GM21360 (cell line): ENCODE results near the gene ASCC1.

Source experiments
- ATAC-seq: cut with Tn5 transposase; IDR thresholded peaks from one replicate; pipeline ENCODE4 v1.9.1; 2021; ENCODE audit warnings: mild to moderate bottlenecking, moderate library complexity; ENCODE audit not compliant: unreplicated experiment

The ASCC1 gene

GRCh38 chr10:72215611-72216549, at the start of gene ASCC1, which contains the start of gene ANAPC16:
ASCC1 (minus strand) TSS chr10:72216276; CDS start chr10:72213298, 2,978 bp downstream.
ANAPC16 (plus strand) TSS chr10:72216012; CDS start chr10:72223915, 7,903 bp downstream.
- peak; percentile 80 for ATAC-seq

- no peak for ATAC-seq
Observed at GRCh38 chr10:72265508-72265907, 49.4 kb upstream of the ASCC1 start.

- ATAC-seq: no peak
Observed at GRCh38 chr10:72264536-72264935, 48.5 kb upstream of the ASCC1 start.

GRCh38 chr10:72263613-72264241, 47.7 kb upstream of the ASCC1 start:
- ATAC-seq: no peak

- peak; percentile 9 for ATAC-seq
Observed at GRCh38 chr10:72261784-72262404, 45.8 kb upstream of the ASCC1 start.

GRCh38 chr10:72260976-72261783, 45.1 kb upstream of the ASCC1 start:
- ATAC-seq: peak; percentile 31

GRCh38 chr10:72260239-72260975, 44.3 kb upstream of the ASCC1 start:
- peak; percentile 57 for ATAC-seq

- no peak for ATAC-seq
Observed at GRCh38 chr10:72259491-72260238, 43.6 kb upstream of the ASCC1 start.

GRCh38 chr10:72258617-72259016, 42.5 kb upstream of the ASCC1 start:
- no peak for ATAC-seq

GRCh38 chr10:72257051-72257892, 41.2 kb upstream of the ASCC1 start:
- peak; percentile 28 for ATAC-seq

- no peak for ATAC-seq
Observed at GRCh38 chr10:72255977-72256729, 40.1 kb upstream of the ASCC1 start.

GRCh38 chr10:72254813-72255568, 38.9 kb upstream of the ASCC1 start:
- no peak for ATAC-seq

GRCh38 chr10:72253578-72253977, 37.5 kb upstream of the ASCC1 start:
- no peak for ATAC-seq

- ATAC-seq: no peak
Observed at GRCh38 chr10:72252972-72253371, 36.9 kb upstream of the ASCC1 start.

GRCh38 chr10:72251635-72252034, 35.6 kb upstream of the ASCC1 start:
- ATAC-seq: no peak

- no peak for ATAC-seq
Observed at GRCh38 chr10:72250666-72251065, 34.6 kb upstream of the ASCC1 start.
